ENCODE results near the gene GRAMD1B. TPM values are rescaled to one million over a fixed set of nuclear protein-coding genes. Genes with fewer than 3 reads are reported as not detected.

The GRAMD1B gene
- total and polyA plus RNA-seq, 2 donors (not counting 1 experiment from before 2014, with no cell fraction given), result 0.58 to 11.6 TPM

DNA sequence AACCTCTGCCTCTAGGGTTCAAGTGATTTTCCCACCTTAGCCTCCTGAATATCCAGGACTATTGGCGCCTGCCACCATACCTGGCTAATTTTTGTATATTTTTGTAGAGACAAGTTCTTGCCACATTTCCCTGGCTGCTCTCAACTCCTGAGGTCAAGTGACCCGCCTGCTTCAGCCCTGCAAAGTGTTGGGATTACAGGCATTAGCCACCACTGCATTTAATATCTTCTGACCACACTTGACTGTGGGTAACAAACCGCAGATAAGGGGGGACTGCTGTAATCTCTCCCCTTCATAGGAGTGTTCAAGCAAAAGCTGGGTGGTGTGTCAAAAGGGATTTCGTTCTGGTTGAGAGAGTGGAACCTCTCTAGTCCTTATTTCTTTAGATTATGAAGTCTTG, 53.4 kb downstream of the GRAMD1B start:
- no peaks in the 10 kb centered on the region for H3K9me3 ChIP-seq (ENCODE audit: control extremely low read depth in 1 of 3, control insufficient read depth in 2 of 3, insufficient read depth in 1 of 3, low read length in 2 of 3)
- Mint-ChIP-seq H3K9me3 (ENCODE audit: insufficient read depth) (no peaks in the 10 kb centered on the region), H3K4me3 (peak overlapping the region; percentile 69), H3K27me3 (no peaks in the 10 kb centered on the region), H3K4me1 (peaks cover 66% of the 10 kb centered on the region), H3K27ac (no peak overlapping the region)
- H3K4me1 ChIP-seq (ENCODE audit: control insufficient read depth in 2 of 2, insufficient read depth in 2 of 2, low read length in 2 of 2), result peaks cover 38 to 60% of the 10 kb centered on the region in 2 donors
- intact Hi-C loops (cut with micrococcal nuclease), result no loop called here
- TF ChIP-seq, protein P1, sequence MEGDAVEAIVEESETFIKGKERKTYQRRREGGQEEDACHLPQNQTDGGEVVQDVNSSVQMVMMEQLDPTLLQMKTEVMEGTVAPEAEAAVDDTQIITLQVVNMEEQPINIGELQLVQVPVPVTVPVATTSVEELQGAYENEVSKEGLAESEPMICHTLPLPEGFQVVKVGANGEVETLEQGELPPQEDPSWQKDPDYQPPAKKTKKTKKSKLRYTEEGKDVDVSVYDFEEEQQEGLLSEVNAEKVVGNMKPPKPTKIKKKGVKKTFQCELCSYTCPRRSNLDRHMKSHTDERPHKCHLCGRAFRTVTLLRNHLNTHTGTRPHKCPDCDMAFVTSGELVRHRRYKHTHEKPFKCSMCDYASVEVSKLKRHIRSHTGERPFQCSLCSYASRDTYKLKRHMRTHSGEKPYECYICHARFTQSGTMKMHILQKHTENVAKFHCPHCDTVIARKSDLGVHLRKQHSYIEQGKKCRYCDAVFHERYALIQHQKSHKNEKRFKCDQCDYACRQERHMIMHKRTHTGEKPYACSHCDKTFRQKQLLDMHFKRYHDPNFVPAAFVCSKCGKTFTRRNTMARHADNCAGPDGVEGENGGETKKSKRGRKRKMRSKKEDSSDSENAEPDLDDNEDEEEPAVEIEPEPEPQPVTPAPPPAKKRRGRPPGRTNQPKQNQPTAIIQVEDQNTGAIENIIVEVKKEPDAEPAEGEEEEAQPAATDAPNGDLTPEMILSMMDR (IDR thresholded peaks at IDR 0.05), result no peak
- no peak for TF ChIP-seq EZH2 (IDR thresholded peaks at IDR 0.05; ENCODE audit: borderline replicate concordance, insufficient read depth, low read depth, low read length, poor library complexity, severe bottlenecking)
- H4K20me1 ChIP-seq (ENCODE audit: control insufficient read depth, insufficient read depth, low read length, poor library complexity, severe bottlenecking), result no peaks in the 10 kb centered on the region
- no peak overlapping the region for H3K27ac ChIP-seq (ENCODE audit: low read length in 2 of 2)
- no peak for DNase-seq
- no peak overlapping the region for H3K4me2 ChIP-seq (replicated peaks; ENCODE audit: low read depth, low read length, poor library complexity, severe bottlenecking)
- CTCF ChIA-PET, result interaction anchor here (0.7 to 2.9 kb wide), 4 partner anchors 9 to 93 kb away, joined by 4 to 22 read pairs (median 4); no protein-coding TSS in a partner anchor
- no peak for ATAC-seq (ENCODE audit: low read depth)
- H3K79me2 ChIP-seq (ENCODE audit: control insufficient read depth, insufficient read depth, low read length), result peaks cover 2% of the 10 kb centered on the region
- no peaks in the 10 kb centered on the region for H3K36me3 ChIP-seq (replicated peaks in 1 of 2; ENCODE audit: control extremely low read depth in 1 of 2, control insufficient read depth in 1 of 2, extremely low read depth in 1 of 2, insufficient read depth in 2 of 2, low read length in 1 of 2)
- POLR2A ChIA-PET, result no interaction called here
- H3K9ac ChIP-seq (ENCODE audit: low read length), result no peak overlapping the region
- 83% methylated on average over 1 of the region's 4 CpGs for WGBS (ENCODE audit: insufficient coverage)
- no peak overlapping the region for H2AFZ ChIP-seq (ENCODE audit: insufficient read depth, low read depth, low read length, poor library complexity, severe bottlenecking)
- peaks cover 0 to 14% (median 3%) of the 10 kb centered on the region in 4 experiments for H3K27me3 ChIP-seq (replicated peaks in 1 of 4; ENCODE audit: control extremely low read depth in 1 of 4, control insufficient read depth in 3 of 4, insufficient read depth in 4 of 4, low read length in 3 of 4)
- no peak overlapping the region for H3K4me3 ChIP-seq (ENCODE audit: control extremely low read depth in 1 of 5, extremely low read depth in 1 of 5, insufficient read depth in 1 of 5, low read depth in 2 of 5, low read length in 4 of 5)

DNA sequence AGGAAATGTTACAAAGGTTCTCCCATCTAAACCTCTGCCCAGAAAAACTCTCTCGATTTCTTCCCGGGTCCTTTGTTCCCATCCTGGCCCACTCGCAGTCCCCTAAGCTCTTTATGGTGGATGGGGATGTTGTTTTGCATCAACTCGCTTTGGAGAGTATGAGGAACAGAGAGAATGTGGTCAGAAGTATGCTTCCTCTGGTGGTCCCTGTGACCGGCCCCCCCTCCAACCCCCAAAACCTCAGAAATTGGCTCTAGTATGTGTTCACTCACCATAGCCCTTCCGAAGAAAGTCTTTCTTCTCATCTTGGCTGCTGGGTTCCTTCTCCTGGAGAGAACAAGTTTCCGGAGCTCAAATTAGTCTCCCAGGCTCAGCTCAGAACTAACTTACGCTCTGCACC, 54.4 kb downstream of the GRAMD1B start:
- 7% methylated on average over 3 of the region's 8 CpGs for WGBS (ENCODE audit: insufficient coverage)
- peaks cover 34 to 50% of the 10 kb centered on the region in 2 donors for H3K4me1 ChIP-seq (ENCODE audit: control insufficient read depth in 2 of 2, insufficient read depth in 2 of 2, low read length in 2 of 2)

More for the DNA sequence above, 54.4 kb downstream of the GRAMD1B start:
- no peaks in the 10 kb centered on the region for H3K9me3 Mint-ChIP-seq (ENCODE audit: insufficient read depth)
- DNase-seq (peak; percentile 34), ATAC-seq (ENCODE audit: low read depth) (peak; percentile 49)
- peak overlapping the region; percentile 26 for H2AFZ ChIP-seq (ENCODE audit: insufficient read depth, low read depth, low read length, poor library complexity, severe bottlenecking)
- H3K9me3 ChIP-seq (ENCODE audit: control extremely low read depth in 1 of 3, control insufficient read depth in 2 of 3, insufficient read depth in 1 of 3, low read length in 2 of 3), result no peaks in the 10 kb centered on the region
- peaks cover 2% of the 10 kb centered on the region for H3K79me2 ChIP-seq (ENCODE audit: control insufficient read depth, insufficient read depth, low read length)
- intact Hi-C loops (cut with micrococcal nuclease), result no loop called here
- no peaks in the 10 kb centered on the region for H4K20me1 ChIP-seq (ENCODE audit: control insufficient read depth, insufficient read depth, low read length, poor library complexity, severe bottlenecking)
- H3K27ac Mint-ChIP-seq, result peak overlapping the region; percentile 78
- peak overlapping the region; percentile 69 for H3K4me3 Mint-ChIP-seq
- CTCF ChIA-PET, result interaction anchor here (0.8 to 2.9 kb wide), 7 partner anchors 8 to 462 kb away, joined by 3 to 22 read pairs (median 5); no protein-coding TSS in a partner anchor
- peaks cover 56% of the 10 kb centered on the region for H3K4me1 Mint-ChIP-seq
- TF ChIP-seq, protein P1 (IDR thresholded peaks at IDR 0.05), result no peak
- TF ChIP-seq EZH2 (IDR thresholded peaks at IDR 0.05; ENCODE audit: borderline replicate concordance, insufficient read depth, low read depth, low read length, poor library complexity, severe bottlenecking), result no peak
- no peaks in the 10 kb centered on the region for H3K27me3 Mint-ChIP-seq
- H3K27ac ChIP-seq (ENCODE audit: low read length in 2 of 2), result no peak overlapping the region
- POLR2A ChIA-PET, result no interaction called here
- no peaks in the 10 kb centered on the region for H3K36me3 ChIP-seq (replicated peaks in 1 of 2; ENCODE audit: control extremely low read depth in 1 of 2, control insufficient read depth in 1 of 2, extremely low read depth in 1 of 2, insufficient read depth in 2 of 2, low read length in 1 of 2)
- no peak overlapping the region for H3K9ac ChIP-seq (ENCODE audit: low read length)
- H3K4me2 ChIP-seq (replicated peaks; ENCODE audit: low read depth, low read length, poor library complexity, severe bottlenecking), result peak overlapping the region; percentile 50
- H3K27me3 ChIP-seq (replicated peaks in 1 of 4; ENCODE audit: control extremely low read depth in 1 of 4, control insufficient read depth in 3 of 4, insufficient read depth in 4 of 4, low read length in 3 of 4), result peaks cover 0 to 12% (median 4%) of the 10 kb centered on the region in 4 experiments
- H3K4me3 ChIP-seq (ENCODE audit: control extremely low read depth in 1 of 5, extremely low read depth in 1 of 5, insufficient read depth in 1 of 5, low read depth in 2 of 5, low read length in 4 of 5), result no peak overlapping the region
